T-helper 2 cell treated with Interferon-gamma antibody and Interleukin-4, amounts not matched to agents 5 μg/mL and 100 μg/mL, for 36 hours (primary cell): ENCODE measurements around the gene GABRB2.

Source experiments
- DNase-seq: peaks from one replicate; pipeline ENCODE4 v3.0.0; 2021; ENCODE audit warnings: low spot score
- H3K27ac Mint-ChIP-seq: one replicate; pipeline ENCODE4 v1.8.0; 2021; ENCODE audit warnings: mild to moderate bottlenecking, mixed read lengths
- H3K27me3 Mint-ChIP-seq: one replicate; pipeline ENCODE4 v1.8.0; 2021; ENCODE audit warnings: low read depth, mixed read lengths
- H3K36me3 Mint-ChIP-seq: one replicate; pipeline ENCODE4 v1.8.0; 2021; ENCODE audit warnings: low read depth, mixed read lengths
- H3K4me1 Mint-ChIP-seq: one replicate; pipeline ENCODE4 v1.8.0; 2021; ENCODE audit warnings: low read depth, mixed read lengths
- H3K4me3 Mint-ChIP-seq: one replicate; pipeline ENCODE4 v1.8.0; 2022; ENCODE audit warnings: mild to moderate bottlenecking, moderate library complexity, mixed read lengths
- H3K9me3 Mint-ChIP-seq: one replicate; pipeline ENCODE4 v1.8.0; 2021; ENCODE audit warnings: mixed read lengths

Gene GABRB2

GRCh38 chr5:161546470-161547301 is at the start of gene GABRB2:
Gene GABRB2 (minus strand): TSS chr5:161546725. CDS start chr5:161546643, 82 bp downstream.
- peak; percentile 21 for DNase-seq
- no peak within 1 kb of the TSS for H3K27ac Mint-ChIP-seq
- peaks cover 56% of the 10 kb centered on the region for H3K27me3 Mint-ChIP-seq
- H3K4me3 Mint-ChIP-seq = peak within 1 kb of the TSS; percentile 85
- peaks cover 2% of the 10 kb centered on the region for H3K36me3 Mint-ChIP-seq
- H3K4me1 Mint-ChIP-seq = peaks cover 16% of the 10 kb centered on the region
- H3K9me3 Mint-ChIP-seq = no peaks in the 10 kb centered on the region

DNA sequence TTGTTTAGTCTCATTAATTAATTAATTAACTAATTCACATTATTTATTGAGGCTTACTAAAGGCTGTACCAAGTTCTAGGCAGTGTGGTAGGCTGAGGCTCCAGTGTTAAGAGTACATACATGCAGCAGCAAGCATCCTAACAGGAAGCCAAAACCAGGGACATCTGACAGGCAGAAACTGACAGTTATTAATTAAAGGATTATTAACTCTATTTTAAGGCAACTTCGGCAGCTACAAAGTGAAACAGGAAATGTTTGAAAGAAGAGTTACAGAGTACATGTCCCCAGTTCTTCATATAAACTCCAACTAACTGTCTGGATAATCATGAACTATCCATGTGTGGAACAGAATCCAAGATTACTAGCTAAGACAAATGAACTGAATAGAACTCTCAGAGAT is 39.3 kb upstream of the GABRB2 start:
- Mint-ChIP-seq H3K27ac (no peak overlapping the region), H3K36me3 (no peaks in the 10 kb centered on the region), H3K4me1 (no peaks in the 10 kb centered on the region), H3K4me3 (no peak overlapping the region), H3K27me3 (no peaks in the 10 kb centered on the region), H3K9me3 (peaks cover 6% of the 10 kb centered on the region)
- DNase-seq = no peak

DNA sequence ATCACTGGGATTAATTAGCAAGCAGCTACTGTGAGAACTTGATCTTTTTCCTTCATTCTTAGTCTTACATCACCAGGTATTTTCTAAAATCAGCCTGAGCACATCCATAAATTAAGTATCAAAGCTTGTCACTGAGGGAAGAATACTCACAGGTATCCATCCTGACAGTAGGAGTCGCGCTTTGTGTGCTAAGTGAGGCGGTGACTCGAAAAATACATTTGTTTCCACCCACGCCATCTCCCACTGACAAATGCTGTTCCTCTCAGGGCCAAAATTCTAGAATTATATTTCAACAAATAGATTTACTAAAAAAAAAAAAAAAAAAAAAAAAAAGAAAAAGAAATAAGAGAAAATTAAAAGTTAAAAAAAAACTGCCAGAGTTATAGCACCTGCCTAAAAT is 34.1 kb upstream of the GABRB2 start:
- H3K27me3 Mint-ChIP-seq = no peaks in the 10 kb centered on the region
- no peak for DNase-seq
- no peaks in the 10 kb centered on the region for H3K36me3 Mint-ChIP-seq
- H3K4me1 Mint-ChIP-seq = no peaks in the 10 kb centered on the region
- H3K4me3 Mint-ChIP-seq = no peak overlapping the region
- H3K27ac Mint-ChIP-seq = no peak overlapping the region
- H3K9me3 Mint-ChIP-seq = peaks cover 6% of the 10 kb centered on the region

DNA sequence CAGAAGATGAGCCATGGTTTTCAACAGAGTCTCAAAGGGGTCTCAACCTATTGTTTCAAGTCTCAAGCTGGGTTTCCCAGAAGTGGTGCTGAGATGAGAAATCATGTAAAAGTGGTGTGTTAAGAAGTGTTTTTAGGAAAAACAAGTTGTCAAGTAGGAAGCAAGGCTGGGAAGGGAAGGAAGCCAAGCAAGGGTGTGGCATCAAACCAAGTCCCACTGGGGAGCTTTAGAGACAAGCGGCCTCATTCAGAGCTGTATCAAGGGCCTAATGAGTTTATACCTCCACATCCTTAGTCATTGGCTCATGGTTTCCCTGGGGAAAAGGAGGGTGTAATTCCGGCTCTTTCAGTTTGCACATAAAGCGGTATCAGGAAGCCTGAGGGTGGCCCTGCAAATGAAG is 26.4 kb upstream of the GABRB2 start:
- H3K27me3 Mint-ChIP-seq = no peaks in the 10 kb centered on the region
- DNase-seq = no peak
- H3K27ac Mint-ChIP-seq = no peak overlapping the region
- H3K4me3 Mint-ChIP-seq = no peak overlapping the region
- H3K36me3 Mint-ChIP-seq = no peaks in the 10 kb centered on the region
- H3K4me1 Mint-ChIP-seq = no peaks in the 10 kb centered on the region
- H3K9me3 Mint-ChIP-seq = no peaks in the 10 kb centered on the region

- Mint-ChIP-seq H3K36me3 (no peaks in the 10 kb centered on the region), H3K27ac (no peak overlapping the region), H3K9me3 (no peaks in the 10 kb centered on the region), H3K4me3 (no peak overlapping the region), H3K27me3 (no peaks in the 10 kb centered on the region), H3K4me1 (no peaks in the 10 kb centered on the region)
- no peak for DNase-seq
These were observed 19.6 kb upstream of the GABRB2 start for GRCh38 chr5:161566081-161566480.

DNA sequence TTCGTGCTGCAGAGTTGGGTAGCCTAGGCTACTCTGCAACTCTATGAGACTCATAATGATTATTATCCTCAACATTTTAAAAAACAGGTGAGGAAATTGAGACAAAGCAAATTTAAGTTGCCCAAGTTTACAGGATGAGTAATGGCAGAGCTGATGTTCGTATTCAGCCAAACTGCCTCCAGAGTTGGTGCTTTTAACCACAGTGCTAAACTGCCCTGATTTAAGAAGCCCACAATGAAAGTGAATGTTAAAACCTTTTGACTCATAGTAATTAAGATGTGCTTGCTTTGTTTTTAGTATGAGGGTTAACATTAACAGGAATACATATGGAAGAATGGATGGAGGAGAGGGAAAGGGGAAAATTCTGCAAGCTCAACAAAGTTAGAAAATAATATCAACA is 15.9 kb upstream of the GABRB2 start:
- no peaks in the 10 kb centered on the region for H3K4me1 Mint-ChIP-seq
- H3K36me3 Mint-ChIP-seq = no peaks in the 10 kb centered on the region
- H3K9me3 Mint-ChIP-seq = no peaks in the 10 kb centered on the region
- DNase-seq = no peak
- no peak overlapping the region for H3K27ac Mint-ChIP-seq
- no peaks in the 10 kb centered on the region for H3K27me3 Mint-ChIP-seq
- H3K4me3 Mint-ChIP-seq = no peak overlapping the region

DNA sequence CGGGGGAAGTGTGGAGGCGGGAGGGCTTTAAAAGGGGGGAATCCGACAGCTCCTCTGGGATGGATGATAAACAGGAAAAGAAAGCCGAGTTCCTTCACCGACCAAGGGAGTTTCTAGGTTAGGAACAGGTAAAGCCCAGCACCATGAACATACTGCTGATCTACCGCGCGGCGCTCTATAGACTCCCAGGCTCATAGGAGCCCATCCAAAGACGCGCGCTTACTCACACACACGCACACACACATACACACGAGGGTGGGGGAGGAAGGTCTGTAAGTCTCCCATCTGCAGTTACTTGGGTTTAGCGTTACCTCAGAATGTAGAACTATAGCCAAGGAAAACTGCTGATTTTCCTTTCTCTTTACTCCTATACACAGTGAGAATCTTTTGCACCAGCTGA is 2.6 kb upstream of the GABRB2 start:
- no peak overlapping the region for H3K4me3 Mint-ChIP-seq
- peaks cover 55% of the 10 kb centered on the region for H3K27me3 Mint-ChIP-seq
- DNase-seq = no peak
- H3K4me1 Mint-ChIP-seq = peaks cover 16% of the 10 kb centered on the region
- no peaks in the 10 kb centered on the region for H3K9me3 Mint-ChIP-seq
- H3K36me3 Mint-ChIP-seq = peaks cover 2% of the 10 kb centered on the region
- no peak overlapping the region for H3K27ac Mint-ChIP-seq

GRCh38 chr5:161548487-161549094 is 2.1 kb upstream of the GABRB2 start:
- H3K27ac Mint-ChIP-seq = no peak overlapping the region
- H3K27me3 Mint-ChIP-seq = peaks cover 55% of the 10 kb centered on the region
- no peaks in the 10 kb centered on the region for H3K9me3 Mint-ChIP-seq
- no peak overlapping the region for H3K4me3 Mint-ChIP-seq
- no peak for DNase-seq
- H3K4me1 Mint-ChIP-seq = peaks cover 16% of the 10 kb centered on the region
- peaks cover 2% of the 10 kb centered on the region for H3K36me3 Mint-ChIP-seq

GRCh38 chr5:161547738-161548486 is 1.4 kb upstream of the GABRB2 start:
- no peak overlapping the region for H3K27ac Mint-ChIP-seq
- DNase-seq = peak; percentile 3
- peaks cover 16% of the 10 kb centered on the region for H3K4me1 Mint-ChIP-seq
- H3K9me3 Mint-ChIP-seq = no peaks in the 10 kb centered on the region
- H3K36me3 Mint-ChIP-seq = peaks cover 2% of the 10 kb centered on the region
- peak overlapping the region; percentile 51 for H3K4me3 Mint-ChIP-seq
- peaks cover 55% of the 10 kb centered on the region for H3K27me3 Mint-ChIP-seq

- Mint-ChIP-seq H3K9me3 (no peaks in the 10 kb centered on the region), H3K4me3 (peak overlapping the region; percentile 51), H3K36me3 (peaks cover 2% of the 10 kb centered on the region), H3K4me1 (peaks cover 16% of the 10 kb centered on the region), H3K27me3 (peaks cover 55% of the 10 kb centered on the region), H3K27ac (no peak overlapping the region)
- no peak for DNase-seq
These were observed 847 bp upstream of the GABRB2 start for GRCh38 chr5:161547406-161547737.

- peaks cover 2% of the 10 kb centered on the region for H3K36me3 Mint-ChIP-seq
- DNase-seq = no peak
- peaks cover 16% of the 10 kb centered on the region for H3K4me1 Mint-ChIP-seq
- no peak overlapping the region for H3K27ac Mint-ChIP-seq
- peaks cover 57% of the 10 kb centered on the region for H3K27me3 Mint-ChIP-seq
- no peaks in the 10 kb centered on the region for H3K9me3 Mint-ChIP-seq
- peak overlapping the region; percentile 85 for H3K4me3 Mint-ChIP-seq
These were observed 443 bp downstream of the GABRB2 start for GRCh38 chr5:161546095-161546469.

- no peak for DNase-seq
- Mint-ChIP-seq H3K27ac (no peak overlapping the region), H3K36me3 (peaks cover 2% of the 10 kb centered on the region), H3K9me3 (no peaks in the 10 kb centered on the region), H3K27me3 (peaks cover 57% of the 10 kb centered on the region), H3K4me1 (peaks cover 16% of the 10 kb centered on the region), H3K4me3 (peak overlapping the region; percentile 85)
These were observed 1.0 kb downstream of the GABRB2 start for GRCh38 chr5:161545344-161546094.

- DNase-seq = peak; percentile 22
- Mint-ChIP-seq H3K27ac (no peak overlapping the region), H3K4me1 (peaks cover 16% of the 10 kb centered on the region), H3K27me3 (peaks cover 50% of the 10 kb centered on the region), H3K4me3 (no peak overlapping the region), H3K9me3 (no peaks in the 10 kb centered on the region), H3K36me3 (peaks cover 2% of the 10 kb centered on the region)
These were observed 2.2 kb downstream of the GABRB2 start for GRCh38 chr5:161544350-161544765.

DNA sequence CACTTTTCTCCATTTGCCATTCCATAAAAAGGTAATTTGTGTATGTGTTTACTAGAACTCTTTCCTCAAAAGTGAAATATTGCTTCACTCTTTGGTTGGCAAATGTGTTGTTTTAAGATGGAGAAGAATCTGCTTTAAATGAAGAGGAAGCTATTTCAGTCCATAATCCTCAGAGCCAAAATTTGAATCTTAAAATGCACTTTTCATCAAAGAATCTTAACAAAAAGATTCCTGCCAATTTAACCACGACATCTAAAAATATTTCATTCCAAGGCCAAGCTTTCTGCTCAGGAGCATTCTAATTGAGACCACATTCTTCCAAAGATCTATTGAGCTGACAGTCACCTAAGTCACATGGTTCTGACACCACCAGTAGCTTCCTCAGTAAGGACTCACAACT is 7.5 kb downstream of the GABRB2 start:
- Mint-ChIP-seq H3K4me3 (no peak overlapping the region), H3K27ac (no peak overlapping the region), H3K9me3 (no peaks in the 10 kb centered on the region), H3K27me3 (peaks cover 3% of the 10 kb centered on the region), H3K4me1 (no peaks in the 10 kb centered on the region), H3K36me3 (no peaks in the 10 kb centered on the region)
- no peak for DNase-seq
